Thyroid gland (tissue), 4 donors: ENCODE data around the gene MRPL12.

ENCODE experiments used
- CTCF ChIP-seq, 6 experiments: fragments of 200-600 bp in 3 of 6; fragments of 450-650 bp in 3 of 6; sonication (generic) in 3 of 6; IDR thresholded peaks; one replicate each; pipeline ENCODE4 v1.5.1; 2016 to 2019; ENCODE audit warnings: antibody characterized with exemption in 6 of 6, mild to moderate bottlenecking in 2 of 6, inconsistent platforms in 1 of 6, moderate library complexity in 1 of 6
- POLR2A ChIP-seq, 2 donors: fragments of 450-650 bp; IDR thresholded peaks; one replicate each; pipeline ENCODE4 v1.6.1; 2017; ENCODE audit warnings: antibody characterized with exemption in 2 of 2, mild to moderate bottlenecking in 2 of 2, moderate library complexity in 1 of 2

- TF ChIP-seq CTCF (IDR thresholded peaks at IDR 0.05) (peak; percentile 75 to 97 (median 89)), POLR2A (IDR thresholded peaks at IDR 0.05) (no peak)
These were observed 30.6 kb downstream of the MRPL12 start for GRCh38 chr17:81733507-81734404.
